Heart right ventricle (tissue), 16 donors: ENCODE data around the gene ZNF217. TPM values are rescaled to one million over a fixed set of nuclear protein-coding genes. Genes with fewer than 3 reads are reported as not detected.
A peak's percentile ranks its signal among the peaks of the same experiment; 100 is the strongest.
"Not testable (repeated sequence)": the region's sequence is repeated elsewhere in the genome, so short reads cannot be mapped to it uniquely, and the experiment has no call there.

Experiments used
- ATAC-seq, 8 donors: fragments of 200-7000 bp; cut with Tn5 transposase; one replicate each; pipeline ENCODE4 v1.9.1; 2020; ENCODE audit warnings: mild to moderate bottlenecking in 8 of 8, moderate library complexity in 8 of 8, moderate number of reproducible peaks in 1 of 8
- DNase-seq, 2 donors: peaks; one replicate each; pipeline ENCODE4 v3.0.0-alpha.2; 2020
- H3K27ac ChIP-seq, 10 donors: fragments of 200-600 bp; sonication (generic) in 2 of 10; one replicate each; pipeline versions ENCODE4 v1.5.0 to v1.8.0; 2020 to 2022; ENCODE audit warnings: mild to moderate bottlenecking in 3 of 10
- H3K27me3 ChIP-seq, 7 donors: fragments of 200-600 bp; one replicate each; pipeline ENCODE4 v1.8.0; 2021 to 2022; ENCODE audit warnings: mild to moderate bottlenecking in 2 of 7
- H3K36me3 ChIP-seq, 9 donors: fragments of 200-600 bp; sonication (generic) in 1 of 9; one replicate each; pipeline versions ENCODE4 v1.5.0 to v1.8.0; 2020 to 2022; ENCODE audit warnings: mild to moderate bottlenecking in 2 of 9
- H3K4me1 ChIP-seq, 9 donors: fragments of 200-600 bp; sonication (generic) in 1 of 9; one replicate each; pipeline versions ENCODE4 v1.5.0 to v1.8.0; 2020 to 2022; ENCODE audit warnings: mild to moderate bottlenecking in 4 of 9
- H3K4me3 ChIP-seq, 10 donors: fragments of 200-600 bp; sonication (generic) in 2 of 10; one replicate each; pipeline versions ENCODE4 v1.5.0 to v1.8.0; 2020 to 2022; ENCODE audit warnings: mild to moderate bottlenecking in 7 of 10, moderate library complexity in 2 of 10
- H3K9me3 ChIP-seq, 11 donors: fragments of 200-600 bp in 10 of 11; sonication (generic) in 2 of 11; one replicate each; pipeline versions ENCODE4 v1.5.0 to v1.8.0; 2013 to 2022; ENCODE audit warnings: mild to moderate bottlenecking in 2 of 11, control low read depth in 1 of 11, moderate library complexity in 1 of 11
- CTCF ChIP-seq, 9 donors: fragments of 200-600 bp; sonication (generic) in 2 of 9; IDR thresholded peaks; one replicate each; pipeline versions ENCODE4 v1.5.0 to v1.8.0; 2021 to 2022; ENCODE audit warnings: antibody characterized with exemption in 9 of 9, mild to moderate bottlenecking in 5 of 9, moderate library complexity in 1 of 9
- WGBS, 2 donors: extraction: QIAGEN DNeasy Blood & Tissue Kit; methylation state at CpG; one replicate each; pipeline ENCODE4 v1.1.7; 2013; ENCODE audit warnings: inconsistent platforms in 1 of 2; 5-methylcytosine and 5-hydroxymethylcytosine counted together
- intact Hi-C, 10 donors: fragments of 100-400 bp; cut with DNase I; formaldehyde crosslinking; loops; one replicate each; pipeline versions ENCODE4 v1.11.1 to v1.14.2; 2022
- polyA plus RNA-seq, 2 donors: library from polyadenylated mRNA; stranded (reverse); fragments of 200-250 nt; gene quantifications; one replicate each; pipeline ENCODE4 v1.2.3, GENCODE V29; 2013
- total RNA-seq, 10 donors: library from RNA; stranded (reverse); fragmentation: NEBNext Ultra II Directional in 3 of 10; extraction: Animal tissue kit (Norgen Biotek cat#: 25700) in 3 of 10; gene quantifications; one replicate each; pipeline versions ENCODE4 v1.2.1 to v1.2.4, GENCODE V29; 2021 to 2023
- donor health status: Arrhythmogenic right ventricular cardiomyopathy.
- donor health status: ischemic (EF 13 %, LVEDD 7.1; RV severe dilation, severe dysfunction).
- donor health status: healthy with polysubstance abuse.
- donor health status: DM: no; HTN: yes; CAD: no.
- donor health status: DM: no; HTN: no; CAD: no.
- donor health status: ischemic (EF 25% LVEDD 6.9; RV normal size, moderate dysfunction).
- donor health status: ischemic (EF 25% LVEDD 5.7; RV mildly dilated, moderate dysfunction).
- donor health status: healthy.
- donor health status: DM: yes; HTN: yes; CAD: no.
- donor health status: Ischemic cardiomyopathy.
- donor health status: ischemic (EF 35%, LVEDD 5.7; RV mildly dilated, moderate dysfunction).
- donor health status: nonischemic (EF 11% LVEDD 7.7; RV severe dilation, severe dysfunction).
- donor health status: DM: yes; HTN: yes; CAD: no.
- donor health status: PGD.
- donor health status: ischemic (EF 29% LVEDD 5.4; RV normal size, mild dysfunction).
- donor health status: nonischemic (EF 23%, LVEDD 6.1; RV moderate dilation, normal function).

ZNF217 gene
- total and polyA plus RNA-seq, 12 donors, result 3.3 to 18.4 (median 8.2) TPM

DNA sequence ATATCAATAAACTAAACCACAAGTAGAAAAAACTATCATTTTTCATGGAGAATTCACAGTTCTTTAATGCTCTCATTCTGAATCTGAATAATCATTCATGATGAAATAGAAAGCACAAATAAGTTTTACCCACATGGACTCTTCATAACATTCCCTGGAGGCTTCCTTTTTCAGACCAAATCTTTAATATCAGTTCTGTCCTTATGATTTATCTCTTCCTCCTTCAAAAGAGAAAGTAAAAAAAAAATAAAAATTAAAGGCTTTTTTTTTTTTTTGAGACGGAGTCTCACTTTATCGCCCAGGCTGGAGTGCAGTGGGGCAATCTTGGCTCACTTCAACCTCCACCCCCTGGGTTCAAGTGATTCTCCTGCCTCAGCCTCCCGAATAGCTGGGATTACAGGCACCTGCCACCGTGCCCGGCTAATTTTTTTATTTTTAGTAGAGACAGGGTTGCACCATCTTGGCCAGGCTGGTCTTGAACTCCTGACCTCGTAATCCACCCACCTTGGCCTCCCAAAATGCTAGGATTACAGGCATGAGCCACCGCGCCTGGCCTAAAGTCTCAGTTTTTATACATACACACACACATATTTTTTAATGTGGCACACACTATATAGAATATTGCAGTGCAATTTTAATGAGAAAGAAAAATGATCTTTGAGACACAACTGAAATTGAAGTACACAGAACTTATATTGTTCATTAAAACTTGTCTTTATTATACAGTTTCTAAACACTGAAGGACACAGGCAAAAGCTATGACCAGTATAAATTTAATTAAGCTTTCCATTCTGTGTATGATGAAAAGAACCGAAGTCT is 31.9 kb upstream of the ZNF217 start:
- no peak overlapping the region for H3K4me3 ChIP-seq
- no peaks in the 10 kb centered on the region for H3K9me3 ChIP-seq
- H3K4me1 ChIP-seq, result peaks cover 0 to 51% (median 36%) of the 10 kb centered on the region in 9 donors
- no peak for ATAC-seq
- no peak for TF ChIP-seq CTCF (IDR thresholded peaks at IDR 0.05)
- no peak overlapping the region for H3K27ac ChIP-seq
- DNase-seq, result no peak
- H3K27me3 ChIP-seq, result no peaks in the 10 kb centered on the region
- H3K36me3 ChIP-seq, result no peaks in the 10 kb centered on the region
- intact Hi-C loops, result no loop called here
- WGBS, 2 donors, result 84 to 85% methylated on average over 9 of the region's 9 CpGs

DNA sequence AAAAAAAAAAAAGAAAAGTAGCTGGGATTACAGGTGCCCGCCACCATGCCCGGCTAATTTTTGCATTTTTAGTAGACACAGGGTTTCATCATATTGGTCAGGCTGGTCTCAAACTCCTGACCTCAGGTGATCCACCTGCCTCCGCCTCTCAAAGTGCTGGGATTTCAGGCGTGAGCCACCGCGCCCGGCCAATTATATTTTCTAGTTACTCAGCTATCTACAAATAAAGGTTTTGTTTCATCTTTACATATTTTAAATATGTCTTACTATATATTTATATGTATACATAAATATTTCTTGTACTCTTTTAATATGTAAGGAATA is 31.2 kb upstream of the ZNF217 start:
- H3K27me3 ChIP-seq, H3K4me3 ChIP-seq, DNase-seq, H3K9me3 ChIP-seq, H3K36me3 ChIP-seq, ATAC-seq: not testable (repeated sequence)
- 82 to 85% methylated on average over 7 of the region's 7 CpGs for WGBS, 2 donors
- intact Hi-C loops, result loop anchor here in 2 of 10 donors (5.0 kb wide), 3 partner anchors 32 to 242 kb away; no protein-coding TSS in a partner anchor
- Histone ChIP-seq H3K4me1 (peaks cover 0 to 54% (median 36%) of the 10 kb centered on the region in 9 donors), H3K27ac (peak overlapping the region in 1 of 10 donors; percentile 95)

DNA sequence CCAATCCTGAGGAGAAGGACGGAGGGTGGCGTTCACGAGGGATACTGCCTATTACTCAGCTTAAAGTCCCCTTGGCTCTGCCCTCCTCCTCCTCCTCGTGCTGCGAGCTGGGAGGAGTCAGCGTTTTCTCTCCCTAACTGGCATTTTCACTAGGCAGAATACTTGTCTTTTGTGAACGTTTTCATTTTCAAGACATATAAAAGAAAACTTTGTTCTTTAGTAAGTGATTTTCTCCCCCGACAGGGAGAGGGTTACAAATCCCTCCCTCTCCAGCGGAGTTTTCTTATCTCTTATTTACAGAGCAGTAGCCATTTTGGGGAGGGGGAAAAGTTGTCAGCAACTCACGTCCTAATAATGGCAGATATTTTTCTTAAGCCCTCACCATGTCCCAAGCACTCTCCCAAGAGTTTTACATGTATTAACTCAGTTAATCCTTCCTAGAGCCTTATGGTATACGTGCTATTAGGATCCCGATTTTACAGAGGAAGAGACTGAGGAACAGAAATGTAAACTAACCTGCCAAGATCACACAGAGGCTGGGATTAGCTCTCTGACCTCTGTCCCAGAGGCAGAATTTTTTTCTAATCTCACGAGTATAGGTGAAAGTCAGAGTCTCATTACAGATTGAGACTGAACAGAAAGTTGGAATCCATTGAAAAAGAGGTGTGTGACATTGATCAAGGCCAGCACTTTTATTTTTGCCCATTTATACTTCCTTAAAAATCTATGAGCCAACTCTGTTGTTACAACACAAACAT is 30.0 kb upstream of the ZNF217 start:
- intact Hi-C loops, result loop anchor here in 3 of 10 donors (2.0 to 5.0 kb wide), 4 partner anchors 34 to 244 kb away; no protein-coding TSS in a partner anchor
- DNase-seq, result peak; percentile 40 to 73

DNA sequence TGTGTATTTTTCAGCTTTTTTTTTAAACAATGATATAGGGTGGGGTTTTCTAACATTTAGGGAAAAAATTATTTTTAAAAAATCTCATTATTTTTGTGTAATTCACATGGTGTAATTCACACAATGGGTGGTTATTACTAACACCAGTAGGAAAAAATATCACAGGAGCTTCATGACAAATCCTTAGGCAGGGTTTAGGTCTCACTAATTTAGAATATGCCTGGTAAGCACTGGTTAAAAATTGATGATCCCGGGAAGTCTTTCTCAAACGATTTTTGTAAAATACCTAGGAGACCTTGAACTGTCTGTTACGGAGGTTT is 29.5 kb upstream of the ZNF217 start:
- Histone ChIP-seq H3K9me3 (no peaks in the 10 kb centered on the region), H3K4me1 (peaks cover 0 to 54% (median 36%) of the 10 kb centered on the region in 9 donors), H3K36me3 (no peaks in the 10 kb centered on the region), H3K27me3 (no peaks in the 10 kb centered on the region), H3K27ac (peak overlapping the region; percentile 32 to 97 (median 85)), H3K4me3 (peak overlapping the region in 9 of 10 donors; percentile 14 to 54 (median 47))
- no peak for DNase-seq
- intact Hi-C loops, result loop anchor here in 3 of 10 donors (2.0 to 5.0 kb wide), 4 partner anchors 34 to 244 kb away; no protein-coding TSS in a partner anchor
- 1 to 3% methylated on average over 3 of the region's 3 CpGs for WGBS, 2 donors
- TF ChIP-seq CTCF (IDR thresholded peaks at IDR 0.05), result peak in 1 of 9 donors; percentile 34
- ATAC-seq, result peak in 1 of 8 donors; percentile 5

More for the DNA sequence above, 30.0 kb upstream of the ZNF217 start:
- Histone ChIP-seq H3K27me3 (no peaks in the 10 kb centered on the region), H3K27ac (peak overlapping the region; percentile 32 to 97 (median 85)), H3K9me3 (no peaks in the 10 kb centered on the region), H3K36me3 (no peaks in the 10 kb centered on the region), H3K4me1 (peaks cover 0 to 54% (median 36%) of the 10 kb centered on the region in 9 donors), H3K4me3 (peak overlapping the region in 9 of 10 donors; percentile 14 to 54 (median 47))
- peak; percentile 88 to 94 (median 92) for ATAC-seq
- TF ChIP-seq CTCF (IDR thresholded peaks at IDR 0.05), result peak in 2 of 9 donors; percentile 16 to 39
- WGBS, 2 donors, result 2% methylated on average over 13 of the region's 13 CpGs
